ENCODE data around the gene HOXA5.
A peak's percentile ranks its signal among the peaks of the same experiment; 100 is the strongest.

The HOXA5 gene

GRCh38 chr7:27104341-27105058, 39.0 kb downstream of the HOXA5 start:
- DNase-seq = no peak

DNA sequence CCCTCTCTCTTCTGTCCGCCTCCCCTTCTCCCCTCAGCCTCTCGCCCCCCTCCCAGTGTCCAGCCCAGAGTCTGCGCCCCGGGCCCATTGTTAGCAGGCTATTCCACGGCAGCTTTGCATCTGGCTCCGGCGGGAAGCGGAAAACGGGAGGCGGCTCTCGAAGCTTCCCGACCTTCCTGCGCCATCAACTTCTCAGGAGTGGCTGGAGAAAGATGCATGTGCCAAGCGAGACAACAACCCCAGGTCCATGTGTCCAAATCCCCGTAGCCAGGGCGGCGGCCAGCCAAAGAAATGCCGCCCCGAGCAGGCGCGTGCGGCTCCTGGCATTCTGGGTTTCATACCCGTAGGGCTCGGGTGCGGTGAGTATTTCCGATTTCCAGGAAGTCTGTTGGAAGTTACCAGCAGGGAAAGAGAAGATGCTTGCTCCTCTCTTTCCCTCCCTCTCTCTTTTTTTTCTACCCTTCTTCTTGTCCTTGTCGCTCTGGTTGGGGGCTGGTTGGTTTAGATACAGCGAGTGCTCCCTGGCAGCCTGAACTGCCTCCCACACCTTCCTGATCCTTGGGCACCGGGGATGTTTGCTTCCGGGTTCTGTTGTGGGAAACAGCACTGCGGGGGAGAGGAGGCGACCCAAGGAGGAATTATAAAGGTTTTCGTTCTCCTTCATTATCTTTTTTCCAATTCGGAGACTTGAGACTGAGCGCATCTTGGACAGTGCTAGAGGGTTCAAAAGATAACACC, 39.8 kb downstream of the HOXA5 start:
- DNase-seq = no peak

- DNase-seq = no peak
These were observed 40.7 kb downstream of the HOXA5 start, which contains the start of gene HOXA2 for GRCh38 chr7:27102581-27103442. Gene HOXA2, minus strand, starts transcription at chr7:27102683. Its CDS starts 183 bp downstream, at chr7:27102500.

DNA sequence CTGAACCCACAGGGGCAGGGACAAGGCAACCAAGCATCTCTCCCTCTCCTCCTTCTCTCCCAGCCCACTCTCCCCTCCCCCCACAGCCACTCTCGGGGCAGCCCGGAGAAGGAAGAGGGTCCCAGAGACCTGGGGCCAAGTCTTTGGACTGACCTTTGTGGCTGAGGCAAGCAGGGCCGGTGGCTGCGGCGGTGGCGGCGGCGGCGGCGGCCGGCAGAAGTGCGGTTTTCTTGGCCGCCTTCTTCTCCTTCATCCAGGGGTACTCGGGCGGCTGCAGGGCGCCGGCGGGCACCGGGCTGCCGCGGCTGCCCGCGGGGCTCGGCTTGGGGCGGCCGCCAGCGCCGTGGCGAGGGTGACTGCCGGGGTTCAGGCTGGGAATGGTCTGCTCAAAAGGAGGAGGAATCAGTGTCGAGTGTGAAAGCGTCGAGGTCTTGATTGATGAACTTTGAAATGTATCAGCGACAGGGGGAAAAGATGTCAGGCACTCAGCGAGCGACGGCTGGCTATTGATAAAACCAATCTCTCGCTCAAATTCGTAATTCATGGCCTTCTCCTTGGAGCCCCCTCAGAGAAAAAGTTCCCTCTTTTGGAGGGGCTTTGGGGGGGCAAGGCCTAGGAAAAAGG, 41.4 kb downstream of the HOXA5 start:
- DNase-seq = no peak

DNA sequence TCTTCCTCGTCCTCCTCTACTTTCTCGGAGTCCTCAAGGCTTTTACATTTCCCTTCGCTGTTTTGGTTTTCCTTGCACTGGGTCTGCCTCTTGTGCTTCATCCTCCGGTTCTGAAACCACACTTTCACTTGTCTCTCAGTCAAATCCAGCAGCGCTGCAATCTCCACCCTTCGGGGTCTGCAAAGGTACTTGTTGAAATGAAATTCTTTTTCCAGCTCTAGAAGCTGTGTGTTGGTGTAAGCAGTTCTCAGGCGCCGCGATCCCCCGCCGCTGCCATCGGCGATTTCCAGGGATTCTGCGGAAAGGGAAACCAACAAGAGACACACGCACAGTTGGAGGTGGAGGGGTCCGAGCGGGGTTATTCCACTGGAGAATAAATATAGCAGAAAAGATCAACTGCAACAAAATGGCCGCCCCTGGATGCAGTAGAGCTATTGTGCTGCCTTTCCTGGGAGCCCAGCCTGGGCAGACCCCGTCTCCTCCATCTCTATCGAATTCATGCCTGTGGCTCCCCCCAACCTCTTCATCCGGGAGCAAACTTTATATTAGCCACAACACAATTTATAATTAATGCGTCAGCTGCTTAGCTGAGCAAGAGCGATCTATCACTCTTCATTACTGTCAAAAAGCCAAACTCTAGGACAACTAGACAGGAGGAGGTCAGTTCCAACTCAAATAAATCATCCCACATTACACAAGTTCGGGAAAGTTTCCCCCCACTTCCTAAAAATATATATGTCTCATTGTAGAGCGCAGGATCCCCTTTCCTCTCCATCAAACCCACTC, 42.1 kb downstream of the HOXA5 start:
- no peak for DNase-seq

DNA sequence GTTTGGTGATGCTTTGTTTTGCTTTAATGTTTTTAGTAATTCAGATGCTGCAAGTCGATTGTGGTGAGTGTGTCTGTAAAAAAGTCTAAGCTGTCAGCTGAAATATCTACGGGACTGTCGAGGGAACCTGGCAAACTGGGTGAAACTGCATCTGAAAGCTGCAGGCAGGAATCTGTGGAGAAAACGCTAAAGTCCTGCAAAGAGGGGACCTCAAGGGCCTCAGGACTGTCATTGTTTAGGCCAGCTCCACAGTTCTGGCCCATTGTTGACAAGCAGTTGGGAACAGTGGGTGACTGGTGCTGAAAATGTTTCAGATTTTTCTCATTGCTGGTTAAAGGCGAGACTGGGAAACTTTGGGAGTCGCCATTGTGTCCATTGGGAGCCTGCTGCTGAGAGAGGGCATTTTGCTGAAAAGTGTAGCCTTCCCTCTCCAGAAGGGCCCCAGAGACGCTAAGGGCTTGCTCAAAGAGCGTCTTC, 42.7 kb downstream of the HOXA5 start:
- no peak for DNase-seq

GRCh38 chr7:27099453-27100370, 43.8 kb downstream of the HOXA5 start:
- DNase-seq = no peak

DNA sequence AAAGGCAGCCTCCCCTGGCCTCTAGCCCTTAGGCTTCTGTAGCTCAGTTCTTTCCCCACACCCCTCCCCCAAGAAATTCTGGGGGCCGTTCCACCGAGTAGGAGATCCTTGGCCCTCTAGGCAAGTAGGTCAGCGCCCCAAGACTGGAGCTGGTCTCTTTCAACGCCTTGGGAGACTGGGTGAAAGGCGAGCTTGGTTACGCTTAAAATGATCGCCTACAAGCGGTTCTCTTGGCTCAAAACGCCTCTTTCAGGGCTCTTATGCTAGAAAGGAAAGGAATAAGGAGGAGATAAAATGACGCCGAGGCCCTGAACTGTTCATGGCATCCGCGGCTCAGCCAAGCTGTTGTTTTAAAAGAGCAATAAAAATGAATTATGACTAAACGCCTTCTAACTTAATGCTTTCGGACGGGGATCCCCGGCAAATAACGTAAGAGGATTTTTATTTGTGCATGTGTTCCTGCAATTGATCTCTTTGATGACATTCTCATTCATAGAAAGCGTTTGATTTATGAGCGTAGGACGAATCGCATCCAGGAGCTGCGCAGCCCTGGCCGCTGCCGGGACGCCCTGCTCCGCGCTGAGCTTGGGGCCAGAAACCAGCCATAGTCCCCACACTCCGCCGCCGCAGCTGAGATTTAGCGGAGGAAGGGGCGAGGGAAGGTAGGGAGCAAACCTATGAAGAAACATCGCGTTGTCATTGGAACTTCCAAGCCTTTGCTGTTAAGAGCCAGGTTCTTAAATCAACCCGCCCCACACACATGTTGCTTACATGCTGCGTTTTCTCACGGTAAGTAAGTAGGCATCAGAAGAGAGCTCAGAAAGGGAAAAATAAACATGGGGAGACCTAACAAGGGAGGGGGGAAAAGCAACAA, 44.7 kb downstream of the HOXA5 start:
- no peak for DNase-seq

GRCh38 chr7:27097686-27098577, 45.5 kb downstream of the HOXA5 start:
- DNase-seq = no peak

GRCh38 chr7:27096768-27097514, 46.5 kb downstream of the HOXA5 start:
- DNase-seq = no peak

GRCh38 chr7:27095897-27096767, 47.3 kb downstream of the HOXA5 start, which contains the start of gene HOXA1:
Gene HOXA1, minus strand, starts transcription at chr7:27096000. Its CDS starts 88 bp downstream, at chr7:27095912.
- DNase-seq = peak; percentile 70 to 79

DNA sequence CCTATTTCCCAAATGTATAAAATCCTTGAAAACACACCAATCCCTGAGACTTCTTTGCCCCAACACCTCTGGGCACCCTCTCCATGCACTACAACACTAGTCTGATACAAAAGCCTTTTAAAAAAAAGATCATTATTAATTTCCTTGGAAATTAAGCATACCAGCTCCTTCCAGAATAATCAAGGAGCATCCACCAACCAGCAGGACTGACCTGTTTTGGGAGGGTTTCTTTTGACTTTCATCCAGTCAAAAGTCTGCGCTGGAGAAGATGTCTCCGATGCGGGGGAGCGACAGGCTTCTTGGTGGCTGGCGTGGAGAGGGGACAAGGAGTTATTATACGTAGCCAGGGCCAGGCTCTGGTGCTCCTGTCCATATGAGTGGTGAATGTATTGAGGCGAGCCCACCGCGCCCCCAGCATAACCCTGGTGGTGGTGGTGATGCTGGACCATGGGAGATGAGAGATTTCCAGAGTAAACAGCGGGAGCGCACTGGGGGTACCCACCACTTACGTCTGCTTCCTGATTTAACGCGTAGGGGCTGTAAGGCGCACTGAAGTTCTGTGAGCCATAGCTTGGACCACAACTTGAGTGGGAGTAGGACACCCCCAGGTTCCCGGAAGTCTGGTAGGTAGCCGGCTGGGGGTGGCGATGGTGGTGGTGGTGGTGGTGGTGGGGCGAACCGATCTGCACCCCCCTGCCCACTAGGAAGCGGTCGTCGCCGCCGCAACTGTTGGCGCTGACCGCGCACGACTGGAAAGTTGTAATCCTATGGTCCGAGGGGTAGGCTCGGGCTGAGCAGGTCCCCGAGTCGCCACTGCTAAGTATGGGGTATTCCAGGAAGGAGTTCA, 48.2 kb downstream of the HOXA5 start:
- no peak for DNase-seq

DNA sequence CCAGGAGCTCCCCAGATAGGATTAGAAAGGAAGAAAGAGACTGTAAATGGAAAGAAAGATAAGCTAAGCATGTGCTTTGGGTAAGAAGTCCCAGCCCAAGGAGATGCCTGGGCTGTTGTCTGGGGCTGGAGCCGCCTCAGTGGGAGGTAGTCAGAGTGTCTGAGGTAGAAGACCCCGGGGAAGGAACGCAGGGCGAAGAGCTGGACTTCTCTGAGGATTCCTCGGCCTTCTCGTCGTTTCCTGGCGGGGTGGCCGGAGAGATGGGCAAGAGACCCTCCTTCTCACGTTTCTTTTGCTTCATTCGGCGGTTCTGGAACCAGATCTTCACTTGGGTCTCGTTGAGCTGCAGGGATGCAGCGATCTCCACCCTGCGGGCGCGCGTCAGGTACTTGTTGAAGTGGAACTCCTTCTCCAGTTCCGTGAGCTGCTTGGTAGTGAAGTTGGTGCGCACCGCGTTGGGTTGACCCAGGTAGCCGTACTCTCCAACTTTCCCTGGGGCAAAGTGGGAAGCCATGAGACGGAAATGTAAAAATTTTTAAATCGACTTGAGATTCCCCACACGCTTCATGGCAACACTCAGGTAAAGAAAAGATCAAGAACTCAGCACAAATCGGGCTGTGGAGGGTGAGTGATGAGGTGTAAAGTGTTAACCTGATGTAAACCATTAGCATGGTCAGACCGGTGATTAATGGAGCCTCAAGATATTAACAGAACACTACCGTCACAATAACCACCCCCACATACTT, 49.0 kb downstream of the HOXA5 start:
- no peak for DNase-seq

DNA sequence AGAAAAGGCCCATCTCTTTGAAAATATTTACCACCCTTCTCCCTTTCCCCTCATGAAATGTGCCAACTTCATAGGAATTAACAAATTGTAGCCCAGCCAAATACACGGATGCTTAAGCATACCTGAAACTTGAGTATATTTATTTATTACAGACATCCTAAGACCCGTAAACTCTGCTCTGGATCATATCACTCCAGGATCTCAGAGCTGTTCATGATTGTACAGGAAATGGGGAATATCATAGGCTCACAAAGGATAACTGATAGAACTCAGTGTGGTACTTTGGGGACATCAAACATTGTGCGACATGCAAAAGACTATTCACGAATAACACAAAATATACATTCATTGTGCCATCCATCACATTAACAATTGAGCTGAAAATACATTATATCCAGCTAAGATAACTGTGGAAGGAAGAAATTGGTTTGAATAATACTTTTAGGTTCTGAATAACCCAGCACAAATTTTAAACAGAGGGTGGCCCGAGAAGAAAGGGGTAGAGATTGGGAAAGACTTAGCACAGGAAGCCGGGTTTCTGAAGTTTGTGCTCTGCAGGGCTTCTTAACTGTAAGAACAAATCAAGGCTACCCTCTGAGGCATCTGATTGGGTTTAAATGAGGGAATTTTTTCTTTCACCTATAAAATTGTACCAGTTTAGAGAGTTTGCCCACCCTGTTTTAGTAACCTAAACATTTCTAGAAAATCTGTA, 50.1 kb downstream of the HOXA5 start:
- DNase-seq = no peak

DNA sequence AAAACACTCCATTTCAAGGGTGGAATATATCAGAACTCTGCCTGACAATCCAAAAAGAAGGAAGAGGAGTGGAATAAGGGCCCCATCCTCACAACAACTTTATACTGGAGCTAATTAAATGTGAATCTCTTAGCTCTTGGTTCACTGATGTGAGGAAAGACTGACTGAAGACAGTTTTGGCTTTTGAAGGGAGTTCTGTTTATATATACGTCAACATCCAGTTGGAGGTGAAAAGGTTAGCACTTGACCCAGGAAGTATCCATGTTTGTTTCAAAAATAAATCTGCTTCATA, 50.7 kb downstream of the HOXA5 start:
- no peak for DNase-seq
